ENCODE results near the gene GGTLC3. TPM values are rescaled to one million over a fixed set of nuclear protein-coding genes. Genes with fewer than 3 reads are reported as not detected.

GGTLC3 gene
- polyA plus RNA-seq, 1 donor (not counting 4 experiments of a cell fraction or from before 2014, with no cell fraction given): not detected

Other genes with a start within 250 kb of the GGTLC3 start
- gene TMEM191B, start 9.6 kb upstream of the GGTLC3 start, polyA plus RNA-seq: 0.23 to 0.95 TPM (median 0.45 TPM) in 3 replicates
- gene RIMBP3, start 93.8 kb upstream of the GGTLC3 start, polyA plus RNA-seq: 0.01 TPM in 1 of 3 replicates, not detected in the others

Data from keratinocyte (primary cell).